Large intestine (tissue), 3 donors: ENCODE measurements around the gene SRPX2. TPM values are rescaled to one million over a fixed set of nuclear protein-coding genes. Genes with fewer than 3 reads are reported as not detected.

Experiments used
- DNase-seq, 2 donors: peaks; one replicate each; pipeline versions ENCODE4 v3.0.0 to v3.0.0-alpha.2; 2013
- H3K27ac ChIP-seq: one replicate; pipeline ENCODE4 v1.5.1; 2013; ENCODE audit warnings: low read length
- H3K27me3 ChIP-seq: 2 replicates; pipeline ENCODE4 v1.6.1; 2013; ENCODE audit warnings: low read length; ENCODE audit not compliant: control insufficient read depth, insufficient read depth
- H3K36me3 ChIP-seq: 2 replicates; pipeline ENCODE4 v1.6.1; 2013; ENCODE audit warnings: low read length; ENCODE audit not compliant: control insufficient read depth, insufficient read depth
- H3K4me1 ChIP-seq: one replicate; pipeline ENCODE4 v1.6.1; 2013; ENCODE audit warnings: low read length; ENCODE audit not compliant: control insufficient read depth, insufficient read depth
- H3K4me3 ChIP-seq: one replicate; pipeline ENCODE4 v1.5.1; 2013; ENCODE audit warnings: low read length
- H3K9me3 ChIP-seq: one replicate; pipeline ENCODE4 v1.6.1; 2013; ENCODE audit warnings: mild to moderate bottlenecking, low read depth, low read length, moderate library complexity; ENCODE audit not compliant: control insufficient read depth
- WGBS: methylation state at CpG from one replicate; pipeline ENCODE4 v1.1.5; 2013; ENCODE audit warnings: low lambda C conversion rate; ENCODE audit not compliant: insufficient coverage; 5-methylcytosine and 5-hydroxymethylcytosine counted together
- polyA plus RNA-seq: library from polyadenylated mRNA; unstranded; fragments of 120-200 nt; gene quantifications from one replicate; pipeline ENCODE4 v1.2.1, GENCODE V29; 2013

SRPX2 gene
- polyA plus RNA-seq, 1 donor = 6.1 TPM

GRCh38 chrX:100623001-100623400 lies 21.0 kb upstream of the SRPX2 start:
- Histone ChIP-seq H3K4me1 (no peaks in the 10 kb centered on the region), H3K4me3 (no peak overlapping the region), H3K36me3 (no peaks in the 10 kb centered on the region), H3K27ac (no peak overlapping the region), H3K27me3 (no peaks in the 10 kb centered on the region), H3K9me3 (no peaks in the 10 kb centered on the region)
- WGBS = no CpG with 5 or more reads among the region's 4 CpGs
- DNase-seq = no peak

- Histone ChIP-seq H3K27ac (no peak overlapping the region), H3K9me3 (no peaks in the 10 kb centered on the region), H3K36me3 (peaks cover 7% of the 10 kb centered on the region), H3K27me3 (no peaks in the 10 kb centered on the region), H3K4me3 (no peak overlapping the region), H3K4me1 (no peaks in the 10 kb centered on the region)
- 80% methylated on average over 3 of the region's 5 CpGs for WGBS
- no peak for DNase-seq
Measured at GRCh38 chrX:100625985-100626491, 18.0 kb upstream of the SRPX2 start.

- H3K27me3 ChIP-seq = no peaks in the 10 kb centered on the region
- no peak for DNase-seq
- no peaks in the 10 kb centered on the region for H3K4me1 ChIP-seq
- H3K36me3 ChIP-seq = peaks cover 10% of the 10 kb centered on the region
- H3K4me3 ChIP-seq = peak overlapping the region; percentile 68
- WGBS = no CpG with 5 or more reads among the region's 5 CpGs
- no peak overlapping the region for H3K27ac ChIP-seq
- no peaks in the 10 kb centered on the region for H3K9me3 ChIP-seq
Measured at GRCh38 chrX:100635040-100635439, 9.0 kb upstream of the SRPX2 start.

DNA sequence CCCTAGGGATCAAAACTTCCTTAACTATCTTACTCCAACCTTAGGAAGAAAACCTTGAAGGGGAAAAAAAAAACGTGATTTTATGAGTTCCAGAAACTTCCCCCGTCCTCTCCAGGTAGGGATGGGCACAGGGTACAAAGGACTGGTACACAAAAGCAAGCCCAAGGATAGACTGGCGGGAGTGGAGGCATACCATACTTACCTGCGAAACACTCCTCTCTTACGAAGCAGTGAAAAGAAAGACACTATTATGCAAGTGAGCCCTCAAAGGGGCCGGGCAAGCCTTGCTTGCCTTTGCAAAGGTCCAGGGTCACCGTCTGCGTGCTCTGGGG lies 8.0 kb upstream of the SRPX2 start:
- no peaks in the 10 kb centered on the region for H3K9me3 ChIP-seq
- peaks cover 6% of the 10 kb centered on the region for H3K36me3 ChIP-seq
- no CpG with 5 or more reads among the region's 8 CpGs for WGBS
- peak overlapping the region; percentile 68 for H3K4me3 ChIP-seq
- no peaks in the 10 kb centered on the region for H3K27me3 ChIP-seq
- no peaks in the 10 kb centered on the region for H3K4me1 ChIP-seq
- H3K27ac ChIP-seq = peak overlapping the region; percentile 79
- peak in 1 of 2 donors; percentile 27 for DNase-seq

- H3K36me3 ChIP-seq = peaks cover 4% of the 10 kb centered on the region
- WGBS = no CpG with 5 or more reads among the region's 51 CpGs
Measured at GRCh38 chrX:100636321-100636991, 7.5 kb upstream of the SRPX2 start, which contains the start of gene TSPAN6. Gene TSPAN6, minus strand, starts transcription at chrX:100636806. Its CDS starts 112 bp downstream, at chrX:100636694.

GRCh38 chrX:100642290-100642689 lies 1.7 kb upstream of the SRPX2 start:
- Histone ChIP-seq H3K36me3 (no peaks in the 10 kb centered on the region), H3K27ac (no peak overlapping the region), H3K4me3 (no peak overlapping the region), H3K27me3 (no peaks in the 10 kb centered on the region), H3K4me1 (peaks cover 12% of the 10 kb centered on the region), H3K9me3 (no peaks in the 10 kb centered on the region)
- DNase-seq = no peak
- no CpG with 5 or more reads among the region's 3 CpGs for WGBS

More at GRCh38 chrX:100636321-100636991, 7.5 kb upstream of the SRPX2 start, which contains the start of gene TSPAN6:
- H3K27me3 ChIP-seq = no peaks in the 10 kb centered on the region
- peak; percentile 78 to 82 for DNase-seq
- H3K4me3 ChIP-seq = peak within 1 kb of the TSS; percentile 68
- peak within 1 kb of the TSS; percentile 79 for H3K27ac ChIP-seq
- H3K4me1 ChIP-seq = no peaks in the 10 kb centered on the region
- H3K9me3 ChIP-seq = no peaks in the 10 kb centered on the region

GRCh38 chrX:100643212-100643611 lies 787 bp upstream of the SRPX2 start:
- DNase-seq = no peak
- H3K27ac ChIP-seq = no peak overlapping the region
- no peaks in the 10 kb centered on the region for H3K27me3 ChIP-seq
- H3K9me3 ChIP-seq = no peaks in the 10 kb centered on the region
- H3K4me3 ChIP-seq = no peak overlapping the region
- H3K36me3 ChIP-seq = no peaks in the 10 kb centered on the region
- peaks cover 22% of the 10 kb centered on the region for H3K4me1 ChIP-seq
- no CpG with 5 or more reads among the region's 11 CpGs for WGBS

GRCh38 chrX:100645106-100645505 lies 1.1 kb downstream of the SRPX2 start:
- no peak for DNase-seq
- Histone ChIP-seq H3K9me3 (no peaks in the 10 kb centered on the region), H3K4me1 (peaks cover 36% of the 10 kb centered on the region), H3K27ac (no peak overlapping the region), H3K36me3 (no peaks in the 10 kb centered on the region), H3K27me3 (no peaks in the 10 kb centered on the region), H3K4me3 (peak overlapping the region; percentile 11)
- no CpG with 5 or more reads among the region's 4 CpGs for WGBS

- Histone ChIP-seq H3K9me3 (no peaks in the 10 kb centered on the region), H3K4me1 (peaks cover 43% of the 10 kb centered on the region), H3K4me3 (no peak overlapping the region), H3K27ac (peak overlapping the region; percentile 87), H3K36me3 (no peaks in the 10 kb centered on the region), H3K27me3 (no peaks in the 10 kb centered on the region)
- no CpG with 5 or more reads among the region's 1 CpG for WGBS
- no peak for DNase-seq
Measured at GRCh38 chrX:100647095-100647494, 3.1 kb downstream of the SRPX2 start.

GRCh38 chrX:100647739-100648138 lies 3.7 kb downstream of the SRPX2 start:
- Histone ChIP-seq H3K9me3 (no peaks in the 10 kb centered on the region), H3K4me1 (peaks cover 43% of the 10 kb centered on the region), H3K4me3 (no peak overlapping the region), H3K27ac (peak overlapping the region; percentile 87), H3K27me3 (no peaks in the 10 kb centered on the region), H3K36me3 (no peaks in the 10 kb centered on the region)
- WGBS = no CpG with 5 or more reads among the region's 2 CpGs
- no peak for DNase-seq
